Measurements from ENCODE around the gene ADAMTS6.

Gene ADAMTS6

GRCh38 chr5:65252977-65253376 is 228.7 kb downstream of the ADAMTS6 start:
- no peaks in the 10 kb centered on the region for H3K36me3 Mint-ChIP-seq (ENCODE audit: low read depth)
- H3K27me3 Mint-ChIP-seq, result no peaks in the 10 kb centered on the region
- no peak overlapping the region for H3K27ac Mint-ChIP-seq
- H3K9me3 Mint-ChIP-seq, result no peaks in the 10 kb centered on the region
- H3K4me3 Mint-ChIP-seq, result no peak overlapping the region
- no peaks in the 10 kb centered on the region for H3K4me1 Mint-ChIP-seq (ENCODE audit: low read depth)

DNA sequence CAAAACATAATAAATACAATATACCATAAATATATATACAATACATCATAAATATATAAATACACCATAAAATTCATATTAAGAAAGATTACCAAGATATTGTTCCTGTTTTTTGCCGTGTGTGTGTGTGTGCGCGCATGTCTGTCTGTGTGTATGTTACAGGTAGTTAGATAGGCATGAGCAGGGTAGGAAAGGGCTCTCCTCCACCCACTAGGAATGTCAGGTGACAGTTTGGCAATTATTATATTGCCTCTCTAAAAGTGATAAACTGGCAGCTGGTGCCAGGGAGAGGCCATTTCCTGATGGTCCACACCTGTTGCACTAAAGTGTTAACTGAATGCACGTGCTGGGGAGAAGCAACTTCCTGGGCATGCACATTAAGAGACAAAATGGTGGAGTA is 232.8 kb downstream of the ADAMTS6 start:
- H3K9me3 Mint-ChIP-seq, result no peaks in the 10 kb centered on the region
- H3K36me3 Mint-ChIP-seq (ENCODE audit: low read depth), result no peaks in the 10 kb centered on the region
- no peaks in the 10 kb centered on the region for H3K27me3 Mint-ChIP-seq
- no peak overlapping the region for H3K4me3 Mint-ChIP-seq
- no peak overlapping the region for H3K27ac Mint-ChIP-seq
- no peaks in the 10 kb centered on the region for H3K4me1 Mint-ChIP-seq (ENCODE audit: low read depth)

GRCh38 chr5:65247594-65247993 is 234.1 kb downstream of the ADAMTS6 start:
- H3K4me1 Mint-ChIP-seq (ENCODE audit: low read depth), result no peaks in the 10 kb centered on the region
- no peaks in the 10 kb centered on the region for H3K36me3 Mint-ChIP-seq (ENCODE audit: low read depth)
- no peak overlapping the region for H3K4me3 Mint-ChIP-seq
- no peaks in the 10 kb centered on the region for H3K27me3 Mint-ChIP-seq
- no peak overlapping the region for H3K27ac Mint-ChIP-seq
- H3K9me3 Mint-ChIP-seq, result no peaks in the 10 kb centered on the region

DNA sequence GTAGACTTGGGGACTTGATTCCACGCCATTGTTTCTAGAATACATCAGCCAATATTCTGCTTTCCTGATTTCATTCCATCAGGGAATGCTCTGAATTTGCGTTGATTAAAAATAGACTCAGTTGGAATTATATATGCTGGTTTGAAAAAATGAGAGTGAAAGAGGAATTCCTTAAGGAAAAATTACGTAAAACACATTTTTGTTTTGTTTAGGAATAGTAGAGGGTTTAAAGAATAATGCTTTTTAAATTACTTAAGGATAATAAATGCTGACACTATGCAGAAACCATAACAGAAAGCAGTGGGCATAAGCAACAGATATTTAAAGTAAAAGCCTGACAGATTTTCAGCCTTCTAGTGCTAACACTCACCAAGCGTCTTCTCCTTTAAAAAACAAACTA is 235.0 kb downstream of the ADAMTS6 start:
- Mint-ChIP-seq H3K27ac (no peak overlapping the region), H3K4me3 (no peak overlapping the region)

DNA sequence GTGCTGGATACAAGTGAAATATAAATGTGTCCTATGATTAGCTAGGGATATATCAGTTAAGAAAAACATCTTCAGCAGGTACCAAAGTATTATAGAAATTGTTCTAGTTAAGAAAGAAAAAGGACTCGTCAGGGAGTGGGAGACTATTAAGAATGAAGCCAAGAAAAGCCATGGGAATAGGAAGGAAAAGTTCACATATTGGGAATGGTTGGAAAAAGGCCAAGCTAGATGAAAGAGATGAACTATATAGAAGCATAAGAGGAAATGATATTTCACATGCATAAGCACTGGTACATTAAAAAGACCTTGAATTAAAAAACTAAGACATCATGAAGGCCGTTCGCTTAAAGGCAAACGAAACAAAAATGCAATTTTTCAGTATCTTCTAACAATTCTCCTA is 237.7 kb downstream of the ADAMTS6 start:
- Mint-ChIP-seq H3K9me3 (no peaks in the 10 kb centered on the region), H3K36me3 (ENCODE audit: low read depth) (no peaks in the 10 kb centered on the region), H3K27ac (no peak overlapping the region), H3K4me1 (ENCODE audit: low read depth) (no peaks in the 10 kb centered on the region), H3K27me3 (no peaks in the 10 kb centered on the region), H3K4me3 (no peak overlapping the region)

More for the DNA sequence above, 235.0 kb downstream of the ADAMTS6 start:
- no peaks in the 10 kb centered on the region for H3K36me3 Mint-ChIP-seq (ENCODE audit: low read depth)
- H3K27me3 Mint-ChIP-seq, result no peaks in the 10 kb centered on the region
- H3K4me1 Mint-ChIP-seq (ENCODE audit: low read depth), result no peaks in the 10 kb centered on the region
- no peaks in the 10 kb centered on the region for H3K9me3 Mint-ChIP-seq

GRCh38 chr5:65243161-65243560 is 238.6 kb downstream of the ADAMTS6 start:
- no peaks in the 10 kb centered on the region for H3K9me3 Mint-ChIP-seq

GRCh38 chr5:65229841-65230240 is 251.9 kb downstream of the ADAMTS6 start:
- peaks cover 30% of the 10 kb centered on the region for H3K36me3 Mint-ChIP-seq (ENCODE audit: low read depth)
- H3K9me3 Mint-ChIP-seq, result peaks cover 24% of the 10 kb centered on the region
- no peak overlapping the region for H3K4me3 Mint-ChIP-seq
- H3K27ac Mint-ChIP-seq, result no peak overlapping the region
- no peaks in the 10 kb centered on the region for H3K27me3 Mint-ChIP-seq
- H3K4me1 Mint-ChIP-seq (ENCODE audit: low read depth), result no peaks in the 10 kb centered on the region

More at GRCh38 chr5:65243161-65243560, 238.6 kb downstream of the ADAMTS6 start:
- Mint-ChIP-seq H3K4me3 (no peak overlapping the region), H3K4me1 (ENCODE audit: low read depth) (no peaks in the 10 kb centered on the region), H3K36me3 (ENCODE audit: low read depth) (no peaks in the 10 kb centered on the region), H3K27ac (no peak overlapping the region), H3K27me3 (no peaks in the 10 kb centered on the region)

GRCh38 chr5:65213921-65214525 is 267.7 kb downstream of the ADAMTS6 start:
- H3K27me3 Mint-ChIP-seq, result no peaks in the 10 kb centered on the region
- H3K9me3 Mint-ChIP-seq, result no peaks in the 10 kb centered on the region
- H3K27ac Mint-ChIP-seq, result no peak overlapping the region
- no peak overlapping the region for H3K4me3 Mint-ChIP-seq
- peaks cover 9% of the 10 kb centered on the region for H3K36me3 Mint-ChIP-seq (ENCODE audit: low read depth)
- no peaks in the 10 kb centered on the region for H3K4me1 Mint-ChIP-seq (ENCODE audit: low read depth)

- Mint-ChIP-seq H3K4me3 (no peak overlapping the region), H3K27ac (peak overlapping the region; percentile 15), H3K36me3 (ENCODE audit: low read depth) (peaks cover 8% of the 10 kb centered on the region), H3K9me3 (no peaks in the 10 kb centered on the region), H3K27me3 (no peaks in the 10 kb centered on the region), H3K4me1 (ENCODE audit: low read depth) (no peaks in the 10 kb centered on the region)
Measured at GRCh38 chr5:65209341-65209740, 272.4 kb downstream of the ADAMTS6 start.

- H3K9me3 Mint-ChIP-seq, result no peaks in the 10 kb centered on the region
- H3K27ac Mint-ChIP-seq, result no peak overlapping the region
- H3K4me1 Mint-ChIP-seq (ENCODE audit: low read depth), result no peaks in the 10 kb centered on the region
- peaks cover 3% of the 10 kb centered on the region for H3K27me3 Mint-ChIP-seq
- H3K36me3 Mint-ChIP-seq (ENCODE audit: low read depth), result no peaks in the 10 kb centered on the region
- no peak overlapping the region for H3K4me3 Mint-ChIP-seq
Measured at GRCh38 chr5:65204966-65205365, 276.8 kb downstream of the ADAMTS6 start.

GRCh38 chr5:65203746-65204145 is 278.0 kb downstream of the ADAMTS6 start:
- Mint-ChIP-seq H3K9me3 (no peaks in the 10 kb centered on the region), H3K4me3 (no peak overlapping the region), H3K27me3 (peaks cover 3% of the 10 kb centered on the region), H3K27ac (no peak overlapping the region), H3K4me1 (ENCODE audit: low read depth) (no peaks in the 10 kb centered on the region), H3K36me3 (ENCODE audit: low read depth) (no peaks in the 10 kb centered on the region)

DNA sequence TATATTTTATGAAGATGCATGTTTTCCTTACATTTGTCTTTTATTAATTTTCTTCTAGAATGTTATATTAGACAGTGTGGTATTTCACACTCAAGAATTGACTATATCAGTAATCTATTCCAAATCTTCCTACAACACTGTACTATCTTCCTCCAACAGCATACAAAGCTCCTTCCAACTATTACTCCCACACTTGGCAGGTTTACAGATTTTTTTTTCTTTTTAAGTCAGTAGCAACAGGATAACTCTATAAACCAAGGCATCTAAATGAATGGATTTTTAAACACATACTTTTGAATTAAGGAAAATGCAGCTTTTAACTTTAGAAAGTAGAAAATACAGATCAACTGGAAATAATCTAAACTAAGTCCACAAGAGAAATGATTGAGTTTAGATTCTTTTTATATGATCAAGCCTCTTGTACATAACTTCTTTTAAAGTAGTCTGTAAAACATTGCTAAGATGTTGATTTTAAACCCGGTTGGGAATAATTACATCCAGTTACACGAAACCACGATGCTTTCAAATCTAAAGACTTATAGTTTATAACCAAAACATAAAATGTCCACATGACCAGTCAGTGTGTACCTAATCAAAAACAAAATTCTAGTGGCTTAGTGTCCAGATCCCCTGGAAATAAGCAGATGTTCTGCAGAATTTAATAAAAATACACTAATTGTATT is 281.6 kb downstream of the ADAMTS6 start:
- Mint-ChIP-seq H3K4me3 (no peak overlapping the region), H3K4me1 (ENCODE audit: low read depth) (no peaks in the 10 kb centered on the region), H3K27me3 (peaks cover 3% of the 10 kb centered on the region), H3K36me3 (ENCODE audit: low read depth) (no peaks in the 10 kb centered on the region), H3K27ac (no peak overlapping the region), H3K9me3 (no peaks in the 10 kb centered on the region)

GRCh38 chr5:65198456-65199120 is 283.1 kb downstream of the ADAMTS6 start:
- peaks cover 3% of the 10 kb centered on the region for H3K27me3 Mint-ChIP-seq
- no peak overlapping the region for H3K4me3 Mint-ChIP-seq
- H3K27ac Mint-ChIP-seq, result no peak overlapping the region
- H3K36me3 Mint-ChIP-seq (ENCODE audit: low read depth), result no peaks in the 10 kb centered on the region
- H3K4me1 Mint-ChIP-seq (ENCODE audit: low read depth), result no peaks in the 10 kb centered on the region
- no peaks in the 10 kb centered on the region for H3K9me3 Mint-ChIP-seq

DNA sequence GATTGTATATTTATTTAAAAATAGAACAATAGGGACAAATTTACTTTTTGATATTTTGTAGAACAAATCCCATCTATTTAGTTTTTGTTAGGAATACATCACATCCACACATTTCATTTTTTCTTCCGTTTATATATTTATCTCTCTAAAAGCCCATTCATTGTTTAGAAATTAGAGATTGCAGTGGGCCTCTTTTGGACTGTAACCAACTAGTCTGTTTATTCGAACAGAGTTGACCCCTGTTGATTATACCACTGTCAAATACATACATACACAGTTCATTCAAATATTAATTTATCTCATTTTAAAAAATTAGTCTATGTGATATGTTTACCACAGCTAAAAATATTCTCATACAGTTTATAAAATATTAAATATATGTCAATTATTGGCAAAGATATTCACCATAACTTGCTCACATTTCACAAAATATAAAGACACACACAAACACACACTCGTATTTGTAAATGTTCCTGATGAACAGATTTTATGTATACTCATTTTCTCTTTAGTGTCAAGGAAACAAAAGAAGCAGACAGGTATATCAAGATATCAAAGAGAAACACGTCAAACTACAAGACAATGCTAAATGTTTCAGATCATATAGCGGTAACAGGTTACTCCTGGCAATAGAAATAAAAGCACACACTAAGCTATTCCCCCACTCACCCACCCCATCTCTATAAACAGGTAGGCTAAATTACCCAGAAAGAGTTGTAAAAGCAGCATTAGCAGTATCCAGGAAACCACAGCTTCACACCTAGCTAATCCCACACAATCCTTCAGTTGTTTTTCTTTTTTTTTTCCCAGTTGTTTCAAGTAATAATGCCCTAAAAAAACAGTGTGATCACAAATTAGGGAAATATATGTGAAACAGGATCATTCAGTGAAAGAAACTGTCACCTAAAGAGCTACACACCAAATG is 283.9 kb downstream of the ADAMTS6 start:
- Mint-ChIP-seq H3K9me3 (no peaks in the 10 kb centered on the region), H3K4me3 (no peak overlapping the region), H3K36me3 (ENCODE audit: low read depth) (no peaks in the 10 kb centered on the region), H3K27me3 (peaks cover under 1% of the 10 kb centered on the region), H3K27ac (no peak overlapping the region), H3K4me1 (ENCODE audit: low read depth) (no peaks in the 10 kb centered on the region)

DNA sequence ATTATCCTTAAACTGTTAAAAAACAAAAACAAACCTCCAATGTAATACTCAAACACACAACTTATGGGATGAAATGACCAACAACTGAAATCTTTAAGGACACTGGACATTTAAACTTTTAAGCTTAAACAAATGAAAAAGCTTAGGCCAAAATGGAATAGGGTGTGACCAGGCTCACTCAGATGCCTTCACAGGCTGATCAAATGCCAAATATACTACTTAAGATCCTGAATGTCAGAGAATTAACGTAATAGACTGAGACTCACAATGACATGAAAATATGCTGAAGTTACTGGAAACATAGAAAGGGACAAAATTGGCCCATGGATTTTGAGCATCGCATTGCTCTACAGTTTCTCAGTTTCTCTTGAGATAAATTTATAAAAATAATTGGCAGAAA is 286.8 kb downstream of the ADAMTS6 start:
- Mint-ChIP-seq H3K27ac (no peak overlapping the region), H3K36me3 (ENCODE audit: low read depth) (no peaks in the 10 kb centered on the region), H3K27me3 (no peaks in the 10 kb centered on the region), H3K9me3 (no peaks in the 10 kb centered on the region), H3K4me3 (no peak overlapping the region), H3K4me1 (ENCODE audit: low read depth) (peaks cover 12% of the 10 kb centered on the region)

Data from stimulated activated naive CD8-positive, alpha-beta T cell treated with anti-CD3 and anti-CD28 coated beads, Interleukin-15, Interleukin-2, amounts not matched to agents 100 ng/mL and 50 ng/mL, for 24 hours (primary cell).